UCSD-AML1 (cell line): ENCODE measurements around the gene TNS3.

Experiments used
- DNase-seq: peaks from one replicate; lab custom pipeline; 2025; ENCODE audit not compliant: unreplicated experiment; lab: John Stamatoyannopoulos, UW

TNS3 gene

GRCh38 chr7:47356261-47356660 is 225.7 kb downstream of the TNS3 start:
- no peak for DNase-seq

GRCh38 chr7:47355684-47356083 is 226.2 kb downstream of the TNS3 start:
- DNase-seq, result no peak

GRCh38 chr7:47354831-47355541 is 226.9 kb downstream of the TNS3 start:
- no peak for DNase-seq

- no peak for DNase-seq
Observed at GRCh38 chr7:47354071-47354470, 227.8 kb downstream of the TNS3 start.

- DNase-seq, result no peak
Observed at GRCh38 chr7:47352394-47352968, 229.4 kb downstream of the TNS3 start.

GRCh38 chr7:47351233-47352154 is 230.4 kb downstream of the TNS3 start:
- no peak for DNase-seq

- no peak for DNase-seq
Observed at GRCh38 chr7:47350425-47350824, 231.5 kb downstream of the TNS3 start.

GRCh38 chr7:47349401-47349800 is 232.5 kb downstream of the TNS3 start:
- no peak for DNase-seq

GRCh38 chr7:47347816-47348385 is 234.0 kb downstream of the TNS3 start:
- DNase-seq, result no peak

- no peak for DNase-seq
Observed at GRCh38 chr7:47347346-47347745, 234.6 kb downstream of the TNS3 start.

GRCh38 chr7:47346377-47346914 is 235.5 kb downstream of the TNS3 start:
- no peak for DNase-seq

- DNase-seq, result no peak
Observed at GRCh38 chr7:47345857-47346298, 236.0 kb downstream of the TNS3 start.

- DNase-seq, result no peak
Observed at GRCh38 chr7:47344171-47344955, 237.5 kb downstream of the TNS3 start.

- no peak for DNase-seq
Observed at GRCh38 chr7:47343061-47343455, 238.9 kb downstream of the TNS3 start.

- DNase-seq, result no peak
Observed at GRCh38 chr7:47342296-47343060, 239.4 kb downstream of the TNS3 start.

- no peak for DNase-seq
Observed at GRCh38 chr7:47340517-47340916, 241.4 kb downstream of the TNS3 start.

GRCh38 chr7:47338026-47338425 is 243.9 kb downstream of the TNS3 start:
- no peak for DNase-seq

- no peak for DNase-seq
Observed at GRCh38 chr7:47337531-47337930, 244.4 kb downstream of the TNS3 start.
